Muscle layer of colon (tissue), 2 donors: ENCODE results near the gene AQP11.

Experiments
- H3K27ac ChIP-seq: one replicate; pipeline ENCODE4 v1.7.0; 2013; ENCODE audit warnings: low read depth, mild to moderate bottlenecking, low read length, moderate library complexity
- H3K27me3 ChIP-seq, 2 donors: one replicate each; pipeline ENCODE4 v1.7.0; 2013; ENCODE audit warnings: low read length in 2 of 2, mild to moderate bottlenecking in 2 of 2; ENCODE audit not compliant: insufficient read depth in 2 of 2, control insufficient read depth in 1 of 2
- H3K36me3 ChIP-seq: one replicate; pipeline ENCODE4 v1.7.0; 2013; ENCODE audit warnings: mild to moderate bottlenecking, low read length; ENCODE audit not compliant: insufficient read depth
- H3K4me1 ChIP-seq: one replicate; pipeline ENCODE4 v1.7.0; 2013; ENCODE audit warnings: mild to moderate bottlenecking, low read length; ENCODE audit not compliant: insufficient read depth
- H3K4me3 ChIP-seq, 2 donors: one replicate each; pipeline ENCODE4 v1.7.0; 2013; ENCODE audit warnings: low read length in 2 of 2, low read depth in 1 of 2, mild to moderate bottlenecking in 1 of 2, moderate library complexity in 1 of 2
- H3K9ac ChIP-seq: one replicate; pipeline ENCODE4 v1.7.0; 2013; ENCODE audit warnings: low read length
- H3K9me3 ChIP-seq: one replicate; pipeline ENCODE4 v1.7.0; 2013; ENCODE audit warnings: mild to moderate bottlenecking, low read length
- donor health status: abdominal sarcoma.
- donor health status: Adenocarcinoma of cecum.

Gene AQP11

DNA sequence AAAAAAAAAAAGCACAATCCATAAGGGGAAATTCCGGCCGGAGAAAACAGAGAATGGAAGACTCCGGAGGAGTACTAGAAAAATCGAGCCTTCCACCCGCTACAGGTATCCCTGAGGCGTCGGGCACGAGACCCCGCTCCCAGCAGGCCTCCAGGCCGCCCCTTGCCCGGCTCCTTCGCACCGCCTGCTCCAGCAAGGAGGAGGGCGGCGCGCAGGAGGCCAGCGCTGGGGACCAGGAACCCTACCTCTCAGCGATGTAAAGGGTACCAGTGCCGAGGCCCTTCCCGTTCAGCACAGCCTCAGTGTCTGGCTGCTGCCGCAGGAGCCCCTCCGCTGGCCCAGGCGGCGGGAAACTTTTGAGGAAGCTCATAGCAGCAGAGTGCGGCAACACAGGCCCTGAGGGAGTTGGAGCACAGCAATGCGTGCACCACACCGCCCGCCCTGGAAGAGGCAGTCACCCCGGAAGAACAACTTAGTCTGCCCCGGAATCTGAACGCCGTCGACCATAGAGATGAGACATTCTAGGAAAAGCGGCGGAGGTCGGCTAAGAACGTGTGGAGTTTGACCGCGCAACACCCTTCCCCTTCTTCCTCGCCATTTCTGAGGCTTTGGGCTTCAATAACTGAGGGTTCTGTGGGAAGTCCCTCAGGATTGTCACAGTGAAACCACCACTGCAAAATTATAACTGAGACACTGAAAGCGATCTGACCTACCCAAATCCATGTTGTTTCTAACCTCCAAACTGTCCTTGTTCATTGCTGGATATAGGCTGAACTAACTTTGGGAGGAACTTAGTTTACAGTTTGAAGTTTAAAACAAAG lies 47.8 kb downstream of the AQP11 start, which contains the start of gene CLNS1A:
TSS of gene CLNS1A (minus strand) at position 450 of the 821 bp plus-strand sequence. CDS start at position 370, 80 bp downstream.
- Histone ChIP-seq H3K4me3 (peak within 1 kb of the TSS; percentile 93 to 96), H3K27ac (peak within 1 kb of the TSS; percentile 77), H3K9ac (peak within 1 kb of the TSS; percentile 66), H3K27me3 (no peaks in the 10 kb centered on the region), H3K9me3 (no peaks in the 10 kb centered on the region), H3K4me1 (peaks cover 18% of the 10 kb centered on the region), H3K36me3 (no peaks in the 10 kb centered on the region)

- Histone ChIP-seq H3K4me1 (peaks cover 5% of the 10 kb centered on the region), H3K27me3 (no peaks in the 10 kb centered on the region), H3K9ac (no peak overlapping the region), H3K4me3 (no peak overlapping the region), H3K9me3 (no peaks in the 10 kb centered on the region), H3K36me3 (no peaks in the 10 kb centered on the region), H3K27ac (no peak overlapping the region)
Measured at GRCh38 chr11:77642228-77642627, 52.5 kb downstream of the AQP11 start.

DNA sequence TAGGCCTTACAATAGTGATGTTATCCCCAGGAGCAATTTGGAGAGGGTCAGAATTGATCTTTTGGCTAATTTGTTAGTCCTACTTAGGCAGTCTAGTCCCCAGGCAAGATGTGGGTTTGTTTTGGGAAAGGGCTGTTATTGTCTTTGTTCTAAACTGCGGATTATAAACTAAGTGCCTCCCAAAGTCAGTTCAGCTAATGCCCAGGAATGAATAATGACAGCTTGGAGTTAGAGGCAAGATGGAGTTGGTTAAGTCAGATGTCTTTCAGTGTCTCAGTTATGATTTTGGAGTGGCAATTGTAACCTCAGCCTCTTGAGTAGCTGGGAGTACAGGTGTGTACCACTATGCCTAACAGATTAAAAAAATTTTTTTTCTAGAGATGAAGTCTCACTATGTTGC lies 55.1 kb downstream of the AQP11 start:
- H3K4me1 ChIP-seq = no peaks in the 10 kb centered on the region
- H3K9me3 ChIP-seq = no peaks in the 10 kb centered on the region
- no peaks in the 10 kb centered on the region for H3K36me3 ChIP-seq
- no peak overlapping the region for H3K4me3 ChIP-seq
- no peak overlapping the region for H3K9ac ChIP-seq
- H3K27me3 ChIP-seq = no peaks in the 10 kb centered on the region
- no peak overlapping the region for H3K27ac ChIP-seq

DNA sequence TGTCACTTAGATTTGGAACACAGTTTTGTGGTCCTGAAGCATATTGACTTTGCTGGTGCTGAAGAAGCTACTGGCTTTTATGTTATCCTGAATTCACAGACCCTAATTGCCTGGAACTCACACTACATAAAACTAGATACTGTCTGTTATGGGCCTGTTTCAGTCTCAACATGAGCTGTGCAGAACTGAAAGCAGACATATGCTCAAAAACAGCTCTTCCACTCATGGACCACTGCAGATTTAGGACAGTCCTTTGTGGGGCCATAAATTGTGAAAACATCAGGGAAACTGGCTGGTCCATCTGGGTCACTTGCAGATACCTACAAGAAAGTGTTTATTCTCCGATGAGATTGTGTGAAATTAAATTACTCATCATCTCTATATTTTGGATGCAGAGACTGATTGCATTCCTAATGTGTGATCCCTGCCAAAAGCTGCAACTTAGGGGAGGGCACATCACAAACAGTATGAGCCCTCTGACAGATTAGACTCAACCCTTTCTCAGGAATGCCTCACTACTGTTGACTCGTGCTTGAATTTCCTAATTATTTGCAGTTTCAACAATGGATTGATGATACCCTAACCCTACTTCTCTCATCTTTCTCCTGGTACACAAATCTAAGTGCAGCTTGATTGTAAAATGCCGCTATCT lies 58.0 kb downstream of the AQP11 start:
- Histone ChIP-seq H3K9me3 (no peaks in the 10 kb centered on the region), H3K27me3 (no peaks in the 10 kb centered on the region), H3K27ac (no peak overlapping the region), H3K4me3 (no peak overlapping the region), H3K9ac (no peak overlapping the region), H3K36me3 (no peaks in the 10 kb centered on the region), H3K4me1 (no peaks in the 10 kb centered on the region)

DNA sequence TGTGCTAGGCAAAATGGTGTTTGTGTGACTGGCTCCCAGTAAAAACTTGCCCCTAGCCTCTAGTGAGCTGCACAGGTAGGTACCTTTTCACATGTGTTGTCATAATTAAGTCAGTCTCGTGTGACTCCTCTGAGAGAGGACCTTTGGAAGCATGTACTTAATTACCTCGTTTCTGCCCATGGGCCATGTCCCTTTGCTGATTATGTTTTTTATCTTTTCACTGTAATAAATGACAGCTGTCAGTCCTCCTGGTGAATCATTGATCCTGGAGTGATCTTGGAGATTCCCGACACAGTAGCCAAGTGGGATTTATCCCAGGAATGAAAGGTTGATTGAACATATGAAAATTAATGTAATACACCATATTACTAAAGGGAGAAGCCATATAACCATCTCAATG lies 60.4 kb downstream of the AQP11 start:
- Histone ChIP-seq H3K27ac (no peak overlapping the region), H3K4me1 (no peaks in the 10 kb centered on the region), H3K27me3 (no peaks in the 10 kb centered on the region), H3K4me3 (no peak overlapping the region), H3K9me3 (no peaks in the 10 kb centered on the region), H3K36me3 (no peaks in the 10 kb centered on the region), H3K9ac (no peak overlapping the region)

DNA sequence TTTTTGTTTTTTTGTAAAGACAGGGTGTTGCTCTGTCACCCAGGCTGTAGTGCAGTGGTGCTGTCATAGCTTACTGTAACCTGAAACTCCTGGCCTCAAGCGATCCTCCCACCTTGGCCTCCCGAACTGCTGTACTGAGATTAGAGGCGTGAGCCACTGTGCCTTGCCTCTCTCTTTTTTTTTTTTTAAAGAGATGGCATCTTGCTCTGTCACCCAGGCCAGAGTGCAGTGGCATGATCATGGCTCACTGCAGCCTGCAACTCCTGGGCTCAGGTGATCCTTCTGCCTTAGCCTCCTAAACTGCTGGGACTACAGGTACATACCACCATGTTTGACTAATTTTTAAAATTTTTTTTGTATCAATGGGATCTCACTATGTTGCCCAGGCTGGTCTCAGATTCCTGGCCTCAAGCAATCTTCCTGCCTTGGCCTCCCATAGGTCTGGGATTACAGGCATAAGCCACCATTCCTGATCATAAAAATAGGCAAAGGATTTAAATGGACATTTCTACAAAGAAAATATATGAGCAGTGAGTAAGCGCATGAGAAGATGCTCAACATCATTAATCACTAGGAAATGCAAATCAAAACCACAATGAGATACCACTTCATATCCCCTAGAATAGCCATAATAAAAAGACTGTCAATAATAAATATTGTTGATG lies 65.1 kb downstream of the AQP11 start:
- no peak overlapping the region for H3K27ac ChIP-seq
- no peaks in the 10 kb centered on the region for H3K9me3 ChIP-seq
- no peaks in the 10 kb centered on the region for H3K27me3 ChIP-seq
- H3K4me3 ChIP-seq = no peak overlapping the region
- H3K4me1 ChIP-seq = no peaks in the 10 kb centered on the region
- H3K36me3 ChIP-seq = no peaks in the 10 kb centered on the region
- H3K9ac ChIP-seq = no peak overlapping the region

DNA sequence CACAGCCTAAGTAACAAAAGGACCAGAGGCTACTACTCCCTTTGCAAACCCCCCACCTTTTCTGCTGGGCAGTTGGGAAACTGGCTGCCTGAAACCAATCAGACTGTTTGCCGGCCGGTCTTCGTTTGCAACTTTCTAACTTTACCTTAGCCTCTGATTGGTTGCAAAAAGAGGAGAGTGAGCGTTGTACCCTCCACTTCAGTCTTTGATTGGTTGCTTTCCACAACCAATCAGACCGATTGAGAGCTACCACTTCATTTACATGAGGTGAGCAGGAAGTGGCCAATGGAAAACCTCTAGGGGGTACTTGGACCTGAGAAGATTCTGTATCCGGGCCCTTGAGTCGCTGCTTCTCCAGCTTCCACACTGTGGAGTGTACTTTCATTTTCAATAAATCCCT lies 66.6 kb downstream of the AQP11 start:
- H3K4me1 ChIP-seq = no peaks in the 10 kb centered on the region
- H3K9ac ChIP-seq = no peak overlapping the region
- no peak overlapping the region for H3K4me3 ChIP-seq
- no peaks in the 10 kb centered on the region for H3K27me3 ChIP-seq
- no peaks in the 10 kb centered on the region for H3K36me3 ChIP-seq
- no peaks in the 10 kb centered on the region for H3K9me3 ChIP-seq
- no peak overlapping the region for H3K27ac ChIP-seq

GRCh38 chr11:77658213-77659013 lies 68.7 kb downstream of the AQP11 start:
- H3K27me3 ChIP-seq = no peaks in the 10 kb centered on the region
- no peaks in the 10 kb centered on the region for H3K4me1 ChIP-seq
- H3K27ac ChIP-seq = no peak overlapping the region

More at GRCh38 chr11:77658213-77659013, 68.7 kb downstream of the AQP11 start:
- H3K36me3 ChIP-seq = no peaks in the 10 kb centered on the region
- no peak overlapping the region for H3K4me3 ChIP-seq
- H3K9ac ChIP-seq = no peak overlapping the region
- H3K9me3 ChIP-seq = no peaks in the 10 kb centered on the region
